Measurements from ENCODE around the gene LCN15. TPM values are rescaled to one million over a fixed set of nuclear protein-coding genes. Genes with fewer than 3 reads are reported as not detected.

Gene LCN15
- total and polyA plus RNA-seq, 7 experiments from 2014 or later: not detected

DNA sequence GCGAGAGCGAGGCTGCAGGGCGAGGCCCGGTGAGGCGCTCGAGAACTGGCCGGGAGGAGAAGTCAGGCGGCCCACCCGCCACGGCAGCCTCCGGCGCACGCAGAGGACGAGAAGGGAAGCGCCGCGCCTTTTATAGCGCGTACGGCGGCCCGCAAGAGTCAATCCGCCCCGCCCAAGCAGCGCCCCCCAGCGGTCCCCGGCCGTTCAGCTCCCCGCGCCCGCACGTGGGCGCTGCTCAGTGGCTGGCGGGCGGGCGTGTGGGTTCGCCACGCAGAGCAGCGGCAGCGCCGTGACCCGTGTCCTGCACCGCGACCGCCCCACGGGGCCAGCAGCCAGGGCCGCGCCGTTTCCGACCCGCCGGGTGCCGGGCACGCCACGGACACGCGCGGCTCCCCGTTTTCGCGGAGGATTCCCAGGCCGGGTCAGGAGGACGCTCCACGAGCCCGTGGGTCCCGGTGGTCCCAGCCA, 36.2 kb downstream of the LCN15 start:
- ChIA-PET POLR2A (interaction anchor here (0.5 to 3.8 kb wide), 19 partner anchors 9 to 575 kb away, joined by 3 to 19 read pairs (median 4); partner anchors contain the start of genes AGPAT2, LCN15 and TRAF2), CTCF (interaction anchor here (0.9 to 2.7 kb wide), 2 partner anchors 14 to 39 kb away, joined by 3 to 8 read pairs; no protein-coding TSS in a partner anchor)
- peaks cover 12 to 37% (median 28%) of the 10 kb centered on the region in 7 donors for H3K4me1 Mint-ChIP-seq
- Histone ChIP-seq H3K4me3 (ENCODE audit: low read length) (peak overlapping the region; percentile 87), H3K9me3 (ENCODE audit: control insufficient read depth in 2 of 3, low read length in 3 of 3) (no peaks in the 10 kb centered on the region), H3K4me1 (ENCODE audit: control insufficient read depth in 2 of 2, insufficient read depth in 2 of 2, low read length in 2 of 2) (peaks cover 16 to 17% of the 10 kb centered on the region in 2 donors), H3K36me3 (ENCODE audit: control insufficient read depth in 2 of 3, insufficient read depth in 3 of 3, low read length in 3 of 3) (peaks cover 9 to 32% (median 13%) of the 10 kb centered on the region in 3 experiments), H3K27me3 (ENCODE audit: control insufficient read depth in 2 of 2, insufficient read depth in 2 of 2, low read length in 2 of 2) (no peaks in the 10 kb centered on the region), H3K27ac (ENCODE audit: low read depth, low read length) (peak overlapping the region; percentile 83)
- peak overlapping the region in 7 of 9 donors; percentile 47 to 93 (median 92) for H3K27ac Mint-ChIP-seq
- DNase-seq: peak; percentile 87 to 97 (median 92)
- H3K4me3 Mint-ChIP-seq: peak overlapping the region in 9 of 10 donors; percentile 47 to 99 (median 95)
- ATAC-seq: peak; percentile 96
- peaks cover 0 to 6% (median 0%) of the 10 kb centered on the region in 11 donors for H3K9me3 Mint-ChIP-seq
- peaks cover 0 to 5% (median 0%) of the 10 kb centered on the region in 5 donors for H3K27me3 Mint-ChIP-seq
- peaks cover 0 to 19% (median 11%) of the 10 kb centered on the region in 5 donors for H3K36me3 Mint-ChIP-seq
- intact Hi-C loops (cut with micrococcal nuclease): loop anchor here (1.0 to 5.0 kb wide), 9 partner anchors 27 to 358 kb away; partner anchors contain the start of genes AGPAT2 (in 2 of the 2), SEC16A (in 2 of the 2), MAN1B1 (in 1 of the 2) and NOTCH1 (in 1 of the 2)

- Histone ChIP-seq H3K4me3 (ENCODE audit: low read length) (peak overlapping the region; percentile 87), H3K4me1 (ENCODE audit: control insufficient read depth in 2 of 2, insufficient read depth in 2 of 2, low read length in 2 of 2) (peaks cover 16 to 17% of the 10 kb centered on the region in 2 donors), H3K36me3 (ENCODE audit: control insufficient read depth in 2 of 3, insufficient read depth in 3 of 3, low read length in 3 of 3) (peaks cover 9 to 46% (median 13%) of the 10 kb centered on the region in 3 experiments), H3K27ac (ENCODE audit: low read depth, low read length) (peak overlapping the region; percentile 83), H3K27me3 (ENCODE audit: control insufficient read depth in 2 of 2, insufficient read depth in 2 of 2, low read length in 2 of 2) (no peaks in the 10 kb centered on the region), H3K9me3 (ENCODE audit: control insufficient read depth in 2 of 3, low read length in 3 of 3) (no peaks in the 10 kb centered on the region)
- peak overlapping the region; percentile 88 to 99 (median 96) for H3K4me3 Mint-ChIP-seq
- H3K27me3 Mint-ChIP-seq: peaks cover 0 to 5% (median 0%) of the 10 kb centered on the region in 5 donors
- H3K36me3 Mint-ChIP-seq: peaks cover 0 to 19% (median 11%) of the 10 kb centered on the region in 5 donors
- ATAC-seq: peak; percentile 45
- peak overlapping the region; percentile 84 to 97 (median 92) for H3K27ac Mint-ChIP-seq
- POLR2A ChIA-PET: interaction anchor here (0.6 to 3.8 kb wide), 17 partner anchors 8 to 558 kb away, joined by 3 to 19 read pairs (median 4); partner anchors contain the start of genes AGPAT2 and TRAF2
- intact Hi-C loops (cut with micrococcal nuclease): loop anchor here (2.0 to 5.0 kb wide), 5 partner anchors 39 to 364 kb away; partner anchors contain the start of genes AGPAT2 (in 2 of the 2), DNLZ (in 1 of the 2), NOTCH1 (in 1 of the 2) and SEC16A (in 1 of the 2)
- CTCF ChIA-PET: interaction anchor here (0.6 kb wide), 2 partner anchors 89 to 303 kb away, joined by 3 read pairs; no protein-coding TSS in a partner anchor
- peaks cover 12 to 37% (median 27%) of the 10 kb centered on the region in 7 donors for H3K4me1 Mint-ChIP-seq
- DNase-seq: peak in 6 of 9 donors; percentile 24 to 61 (median 42)
- H3K9me3 Mint-ChIP-seq: peaks cover 0 to 6% (median 0%) of the 10 kb centered on the region in 11 donors
These were observed 37.6 kb downstream of the LCN15 start for GRCh38 chr9:136726631-136727191.

DNA sequence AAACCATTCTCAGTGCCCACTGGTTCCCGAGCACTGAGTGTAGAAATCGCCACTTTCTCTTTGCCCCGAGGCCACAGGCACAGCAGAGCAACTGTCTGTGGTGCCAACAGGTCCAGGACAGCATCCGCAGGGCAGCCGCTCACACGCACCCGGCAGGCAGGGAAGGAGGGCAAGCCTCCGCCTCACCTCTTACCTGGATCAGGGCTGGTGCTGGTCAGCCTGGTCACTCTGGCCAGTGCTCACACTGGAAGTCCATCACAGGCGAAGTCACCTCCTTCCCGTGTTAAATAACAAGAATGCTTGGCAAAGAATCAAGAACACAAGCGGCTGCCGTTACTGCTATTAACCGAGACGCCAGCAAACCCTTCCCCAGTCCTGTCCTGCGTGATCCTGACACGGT, 38.2 kb downstream of the LCN15 start:
- peaks cover 0 to 6% (median 0%) of the 10 kb centered on the region in 11 donors for H3K9me3 Mint-ChIP-seq
- peaks cover 9 to 52% (median 13%) of the 10 kb centered on the region in 3 experiments for H3K36me3 ChIP-seq (ENCODE audit: control insufficient read depth in 2 of 3, insufficient read depth in 3 of 3, low read length in 3 of 3)
- H3K27me3 ChIP-seq (ENCODE audit: control insufficient read depth in 2 of 2, insufficient read depth in 2 of 2, low read length in 2 of 2): no peaks in the 10 kb centered on the region
- H3K27me3 Mint-ChIP-seq: peaks cover 0 to 5% (median 0%) of the 10 kb centered on the region in 5 donors
- H3K4me3 Mint-ChIP-seq: peak overlapping the region; percentile 88 to 99 (median 96)
- no peaks in the 10 kb centered on the region for H3K9me3 ChIP-seq (ENCODE audit: control insufficient read depth in 2 of 3, low read length in 3 of 3)
- peak overlapping the region; percentile 87 for H3K4me3 ChIP-seq (ENCODE audit: low read length)
- DNase-seq: no peak
- no peak for ATAC-seq
- peak overlapping the region; percentile 84 to 97 (median 92) for H3K27ac Mint-ChIP-seq
- intact Hi-C loops (cut with micrococcal nuclease): loop anchor here (2.0 to 5.0 kb wide), 5 partner anchors 39 to 363 kb away; partner anchors contain the start of genes AGPAT2 (in 2 of the 2), DNLZ (in 1 of the 2), NOTCH1 (in 1 of the 2) and SEC16A (in 1 of the 2)
- peaks cover 14 to 37% (median 28%) of the 10 kb centered on the region in 7 donors for H3K4me1 Mint-ChIP-seq
- peaks cover 0 to 19% (median 13%) of the 10 kb centered on the region in 5 donors for H3K36me3 Mint-ChIP-seq
- ChIA-PET POLR2A (interaction anchor here (0.7 to 3.8 kb wide), 7 partner anchors 7 to 187 kb away, joined by 3 to 15 read pairs (median 6); no protein-coding TSS in a partner anchor), CTCF (interaction anchor here (0.7 kb wide), 2 partner anchors 64 to 167 kb away, joined by 3 to 6 read pairs; no protein-coding TSS in a partner anchor)
- H3K4me1 ChIP-seq (ENCODE audit: control insufficient read depth in 2 of 2, insufficient read depth in 2 of 2, low read length in 2 of 2): peaks cover 16 to 17% of the 10 kb centered on the region in 2 donors
- H3K27ac ChIP-seq (ENCODE audit: low read depth, low read length): peak overlapping the region; percentile 83

DNA sequence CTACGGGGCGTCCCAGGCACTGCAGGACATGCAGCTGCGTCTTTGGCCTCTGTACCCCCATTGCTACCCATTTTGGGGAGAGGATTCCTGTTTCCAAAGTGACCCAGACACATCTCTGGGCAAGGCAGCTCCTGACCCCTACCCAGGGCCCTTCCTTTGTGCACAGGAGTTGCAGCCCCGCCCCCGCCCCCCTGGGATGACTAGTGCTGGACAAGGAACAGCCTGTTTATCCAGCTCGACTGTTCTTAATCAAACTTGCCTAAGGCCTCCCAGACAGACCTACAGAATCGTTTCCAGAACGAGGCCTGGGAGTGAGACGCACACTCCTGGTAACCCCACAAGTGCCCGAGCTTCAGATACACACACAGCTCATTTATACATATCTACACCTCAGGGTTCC, 38.7 kb downstream of the LCN15 start:
- H3K4me1 ChIP-seq (ENCODE audit: control insufficient read depth in 2 of 2, insufficient read depth in 2 of 2, low read length in 2 of 2): peaks cover 16 to 17% of the 10 kb centered on the region in 2 donors
- CTCF ChIA-PET: interaction anchor here (0.7 kb wide), 2 partner anchors 65 to 166 kb away, joined by 3 to 6 read pairs; no protein-coding TSS in a partner anchor
- Mint-ChIP-seq H3K27me3 (peaks cover 0 to 5% (median 0%) of the 10 kb centered on the region in 5 donors), H3K36me3 (peaks cover 0 to 19% (median 13%) of the 10 kb centered on the region in 5 donors), H3K27ac (peak overlapping the region in 2 of 9 donors; percentile 4 to 26), H3K4me3 (peak overlapping the region in 6 of 10 donors; percentile 88 to 99 (median 96)), H3K4me1 (peaks cover 16 to 37% (median 28%) of the 10 kb centered on the region in 7 donors), H3K9me3 (peaks cover 0 to 6% (median 0%) of the 10 kb centered on the region in 11 donors)
- POLR2A ChIA-PET: interaction anchor here (0.7 to 1.1 kb wide), 4 partner anchors 11 to 173 kb away, joined by 3 to 6 read pairs (median 4); no protein-coding TSS in a partner anchor
- no peak overlapping the region for H3K27ac ChIP-seq (ENCODE audit: low read depth, low read length)
- H3K27me3 ChIP-seq (ENCODE audit: control insufficient read depth in 2 of 2, insufficient read depth in 2 of 2, low read length in 2 of 2): no peaks in the 10 kb centered on the region
- DNase-seq: no peak
- intact Hi-C loops (cut with micrococcal nuclease): loop anchor here (2.0 to 5.0 kb wide), 5 partner anchors 38 to 363 kb away; partner anchors contain the start of genes AGPAT2 (in 2 of the 2), DNLZ (in 1 of the 2), NOTCH1 (in 1 of the 2) and SEC16A (in 1 of the 2)
- peaks cover 9 to 57% (median 13%) of the 10 kb centered on the region in 3 experiments for H3K36me3 ChIP-seq (ENCODE audit: control insufficient read depth in 2 of 3, insufficient read depth in 3 of 3, low read length in 3 of 3)
- ATAC-seq: no peak
- no peak overlapping the region for H3K4me3 ChIP-seq (ENCODE audit: low read length)
- H3K9me3 ChIP-seq (ENCODE audit: control insufficient read depth in 2 of 3, low read length in 3 of 3): no peaks in the 10 kb centered on the region

- no peak overlapping the region for H3K4me3 ChIP-seq (ENCODE audit: low read length)
- H3K4me1 Mint-ChIP-seq: peaks cover 16 to 37% (median 28%) of the 10 kb centered on the region in 7 donors
- peaks cover 16 to 17% of the 10 kb centered on the region in 2 donors for H3K4me1 ChIP-seq (ENCODE audit: control insufficient read depth in 2 of 2, insufficient read depth in 2 of 2, low read length in 2 of 2)
- ATAC-seq: no peak
- POLR2A ChIA-PET: interaction anchor here (0.9 kb wide), 1 partner anchor 12 kb away, joined by 3 read pairs; no protein-coding TSS in a partner anchor
- H3K27ac ChIP-seq (ENCODE audit: low read depth, low read length): no peak overlapping the region
- peaks cover 0 to 5% (median 0%) of the 10 kb centered on the region in 5 donors for H3K27me3 Mint-ChIP-seq
- no peaks in the 10 kb centered on the region for H3K9me3 ChIP-seq (ENCODE audit: control insufficient read depth in 2 of 3, low read length in 3 of 3)
- no peaks in the 10 kb centered on the region for H3K27me3 ChIP-seq (ENCODE audit: control insufficient read depth in 2 of 2, insufficient read depth in 2 of 2, low read length in 2 of 2)
- intact Hi-C loops (cut with micrococcal nuclease): loop anchor here (5.0 kb wide), 4 partner anchors 37 to 242 kb away; partner anchors contain the start of genes AGPAT2 (in 2 of the 2), NOTCH1 (in 1 of the 2) and SEC16A (in 1 of the 2)
- no peak for DNase-seq
- H3K27ac Mint-ChIP-seq: peak overlapping the region in 1 of 9 donors; percentile 19
- CTCF ChIA-PET: no interaction called here
- H3K36me3 Mint-ChIP-seq: peaks cover 0 to 19% (median 13%) of the 10 kb centered on the region in 5 donors
- peak overlapping the region in 2 of 10 donors; percentile 13 to 16 for H3K4me3 Mint-ChIP-seq
- H3K36me3 ChIP-seq (ENCODE audit: control insufficient read depth in 2 of 3, insufficient read depth in 3 of 3, low read length in 3 of 3): peaks cover 9 to 57% (median 13%) of the 10 kb centered on the region in 3 experiments
- H3K9me3 Mint-ChIP-seq: peaks cover 0 to 6% (median 0%) of the 10 kb centered on the region in 11 donors
These were observed 39.5 kb downstream of the LCN15 start for GRCh38 chr9:136724772-136725171.
